HG02885 (cell line): ENCODE data around the gene OR7A10.

ENCODE experiments used
- ATAC-seq: cut with Tn5 transposase; IDR thresholded peaks from one replicate; pipeline ENCODE4 v1.9.1; 2021; ENCODE audit warnings: mild to moderate bottlenecking; ENCODE audit not compliant: unreplicated experiment, poor library complexity

The OR7A10 gene

DNA sequence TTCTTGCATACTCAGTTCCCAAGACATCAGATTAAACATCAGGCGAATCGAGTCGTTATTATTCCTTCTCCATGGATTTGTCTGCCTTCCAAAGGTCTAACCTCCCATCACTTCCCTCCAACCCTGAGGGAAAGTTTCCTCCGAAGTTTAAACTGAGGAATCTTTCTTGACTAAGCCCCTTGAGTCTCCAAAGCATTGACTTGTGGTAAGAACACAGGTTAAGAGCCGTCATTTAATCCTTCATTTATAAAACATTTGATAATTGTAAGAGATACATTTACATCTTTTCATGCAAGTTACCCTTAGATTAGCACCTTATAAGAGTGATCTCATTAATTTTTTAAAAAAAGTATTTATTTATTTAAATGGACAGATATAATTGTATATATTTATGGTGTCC lies at the start of gene OR7A10:
OR7A10 (minus strand) TSS at position 101 of the 400 bp plus-strand sequence. CDS start 7,045 bp downstream, outside the sequence.
- ATAC-seq, result no peak

DNA sequence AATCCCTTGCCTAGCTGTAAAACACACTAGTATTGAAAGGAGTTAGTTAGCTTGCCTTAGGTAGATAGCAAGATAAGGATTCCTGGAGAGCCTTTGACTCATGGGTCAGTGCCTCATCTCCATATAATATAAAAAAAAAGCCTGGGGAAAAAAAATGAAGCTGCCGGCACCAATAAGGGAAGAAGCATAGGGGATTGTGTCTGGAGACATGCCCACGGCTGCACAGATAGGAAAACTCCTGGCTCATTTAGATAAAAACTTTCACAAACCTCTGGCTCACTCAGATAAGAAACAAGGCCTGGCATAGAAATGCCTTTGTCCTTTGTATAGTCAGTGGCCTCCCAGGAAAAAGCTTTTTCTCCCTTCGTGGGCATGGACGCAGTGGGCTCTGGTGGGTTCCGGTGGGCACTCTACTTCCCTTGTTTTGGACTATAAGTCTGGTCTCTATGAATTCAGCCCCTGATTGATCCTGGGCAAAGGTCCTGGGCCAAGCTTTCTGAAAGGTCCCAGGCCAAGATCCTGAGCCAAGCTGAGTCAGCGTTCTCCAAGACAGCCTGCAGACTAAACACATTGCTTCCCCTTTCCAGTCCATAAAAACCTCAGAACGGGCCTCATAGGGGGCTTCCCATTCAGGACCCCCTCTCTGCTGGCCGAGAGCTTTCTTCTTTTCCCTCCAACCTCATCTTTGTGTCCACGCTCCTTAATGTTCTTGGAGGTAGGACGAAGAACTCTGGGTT lies 42.1 kb upstream of the OR7A10 start:
- ATAC-seq, result no peak

DNA sequence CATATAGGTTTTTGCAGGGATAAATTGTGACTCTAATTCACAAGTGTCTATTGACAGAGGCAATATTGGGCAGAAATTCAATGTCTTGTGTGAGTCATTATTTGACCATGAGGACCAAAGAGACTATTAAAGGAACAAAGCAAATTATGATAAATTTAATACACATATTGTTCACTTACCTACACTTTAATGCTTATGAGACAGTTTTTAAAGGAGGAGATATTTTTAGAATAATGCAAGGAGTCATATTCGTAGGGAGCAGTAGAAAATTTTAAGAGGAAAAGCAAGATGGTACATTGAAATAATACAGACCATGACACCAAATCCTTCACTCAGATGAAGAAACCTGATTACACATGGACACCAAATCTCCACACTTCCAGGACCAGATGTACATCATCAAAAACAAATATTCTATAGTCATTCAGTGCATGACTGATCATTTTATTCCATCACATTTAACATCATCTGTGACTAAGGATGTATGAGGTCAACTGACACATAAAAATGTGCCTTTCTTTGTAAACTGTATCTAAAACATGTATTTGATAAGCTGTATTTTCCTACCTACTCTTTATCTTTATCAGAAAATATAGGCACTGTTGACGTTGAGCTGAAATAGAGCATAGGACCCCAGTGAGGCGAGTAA lies 41.4 kb upstream of the OR7A10 start:
- no peak for ATAC-seq

DNA sequence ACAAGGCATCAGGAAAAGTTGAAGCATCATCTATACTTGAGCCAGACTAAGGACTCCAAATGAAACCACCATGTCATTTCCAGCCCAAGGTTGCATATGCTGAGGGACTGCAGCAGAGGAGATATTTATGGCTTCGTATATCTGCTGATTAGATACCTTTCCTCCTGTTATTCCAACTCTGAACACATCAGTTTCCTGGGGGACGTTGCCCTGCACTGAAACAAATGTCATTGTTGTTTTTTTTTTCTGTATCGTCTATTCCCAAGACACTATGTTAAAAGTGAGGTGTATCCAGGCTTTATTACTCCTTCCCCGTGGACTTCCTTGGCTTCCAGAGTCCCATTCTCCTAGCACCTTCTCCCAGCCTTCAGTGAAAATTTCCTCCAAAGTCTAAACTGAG lies 37.3 kb upstream of the OR7A10 start, which contains the start of gene OR7A17:
OR7A17 (minus strand) TSS at position 101 of the 400 bp plus-strand sequence. CDS start 4,777 bp downstream, outside the sequence.
- ATAC-seq, result no peak

DNA sequence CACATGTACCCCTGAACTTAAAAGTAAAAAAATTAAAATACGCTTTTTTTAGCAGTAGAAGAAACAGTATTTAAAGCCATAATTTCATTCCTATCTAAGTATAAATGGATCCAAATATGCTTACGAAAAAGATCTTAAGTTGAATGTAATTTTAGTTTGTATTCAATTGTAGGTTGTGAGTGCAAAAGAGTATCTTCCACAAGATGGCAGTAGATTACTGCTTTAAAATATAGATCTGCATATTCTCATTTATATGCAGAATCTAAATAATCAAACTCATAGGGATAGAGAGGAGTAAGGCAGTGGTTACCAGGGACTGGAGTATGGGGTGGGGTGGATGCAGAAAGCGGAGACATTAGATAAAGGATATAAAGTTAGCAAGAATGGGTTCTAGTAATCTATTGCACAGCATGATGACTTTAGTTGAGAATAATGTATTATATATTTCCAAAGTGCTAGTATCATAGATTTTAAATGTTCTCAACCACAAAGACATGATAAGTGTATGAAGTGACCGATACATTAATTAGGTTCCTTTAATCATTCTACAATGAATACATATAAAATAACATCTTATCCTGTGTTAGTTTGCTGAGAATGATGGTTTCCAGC lies 23.0 kb upstream of the OR7A10 start:
- ATAC-seq, result no peak

DNA sequence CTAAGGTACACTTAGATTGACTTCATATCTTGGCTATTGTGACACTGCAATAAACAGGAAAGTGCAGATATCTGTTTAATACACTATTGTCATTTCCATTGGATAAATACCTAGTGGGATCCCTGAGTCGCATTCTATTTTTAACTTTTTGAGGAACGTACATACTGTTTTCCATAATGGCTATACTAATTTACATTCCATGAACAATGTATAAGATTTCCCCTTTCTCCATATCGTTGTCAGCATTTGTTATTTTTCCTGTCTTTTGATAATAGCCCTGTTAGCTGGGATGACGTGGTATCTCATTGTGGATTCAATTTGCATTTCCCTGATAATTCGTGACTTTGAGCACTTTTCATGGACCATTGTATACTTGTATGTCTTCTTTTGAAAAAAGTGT lies 19.8 kb upstream of the OR7A10 start:
- no peak for ATAC-seq

DNA sequence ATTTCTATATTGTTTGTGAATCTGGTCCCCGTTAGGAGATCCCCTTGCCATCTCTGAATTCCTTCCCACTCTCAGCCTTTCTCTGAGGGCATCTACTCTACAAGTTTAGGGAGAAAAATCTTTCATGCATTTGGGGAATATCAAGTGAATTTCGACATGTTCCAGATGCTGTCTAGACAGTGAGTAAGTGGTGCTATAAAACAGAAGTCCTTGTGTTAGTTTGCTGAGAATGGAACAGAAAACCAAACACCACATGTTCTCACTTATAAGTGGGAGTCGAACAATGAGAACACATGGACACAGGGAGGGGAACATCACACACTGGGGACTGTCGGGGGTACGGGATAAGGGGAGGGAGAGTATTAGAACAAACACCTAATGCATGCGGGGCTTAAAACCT lies 5.1 kb downstream of the OR7A10 start:
- ATAC-seq, result no peak

DNA sequence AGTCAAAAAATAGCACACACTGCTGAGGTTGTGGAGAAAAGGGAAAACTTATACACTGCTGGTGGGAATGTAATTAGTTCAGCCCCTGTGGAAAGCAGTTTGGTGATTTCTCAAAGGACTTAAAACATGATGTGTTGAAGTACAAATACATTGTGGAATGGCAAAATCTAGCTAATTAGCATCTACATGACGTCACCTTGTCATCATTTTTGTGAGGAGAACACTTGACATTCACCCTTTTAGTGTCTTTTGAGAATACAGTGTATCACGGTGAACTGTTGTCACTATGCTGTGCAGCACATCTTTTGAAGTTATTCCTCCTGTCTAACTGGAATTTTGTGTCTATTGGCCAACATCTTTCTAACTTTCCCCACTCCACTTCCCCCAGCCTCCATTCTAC lies 5.6 kb downstream of the OR7A10 start:
- no peak for ATAC-seq

DNA sequence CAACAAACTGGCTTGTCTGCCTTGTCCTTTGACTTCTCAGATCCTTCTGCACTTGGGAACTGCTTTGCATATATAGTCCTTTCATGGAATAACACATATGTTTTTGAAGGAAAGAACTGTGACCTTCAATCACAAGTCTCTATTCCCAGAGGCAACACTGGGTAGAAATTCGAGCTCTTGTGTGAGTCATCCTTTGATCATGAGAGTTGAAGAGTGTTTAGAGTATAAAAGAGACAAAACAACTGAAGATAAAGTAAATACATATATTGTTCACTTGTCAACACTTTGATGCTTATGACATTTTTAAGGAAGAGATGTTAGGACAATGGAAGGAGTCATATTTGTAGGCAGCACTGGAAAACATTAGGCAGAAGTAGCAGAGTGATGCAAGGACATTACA lies 8.5 kb downstream of the OR7A10 start:
- ATAC-seq, result no peak

DNA sequence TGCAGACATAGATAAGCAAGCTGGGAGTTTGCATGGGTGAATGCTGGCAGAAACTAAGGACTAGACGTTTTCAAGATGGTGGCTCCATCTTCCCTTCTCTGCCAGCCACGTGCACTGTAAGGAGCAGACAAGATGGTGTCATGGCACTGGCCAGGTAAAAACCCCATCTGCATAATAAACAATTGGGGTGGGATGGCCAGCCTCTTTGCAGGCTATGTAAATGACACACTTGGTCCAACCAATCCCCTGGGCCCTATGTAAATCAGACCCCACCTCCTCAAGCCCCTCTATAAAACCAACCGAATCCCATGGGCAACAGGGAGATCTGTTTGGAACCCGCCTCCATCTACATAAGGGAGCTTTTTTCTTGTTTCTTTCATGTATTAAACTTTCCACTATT lies 11.3 kb downstream of the OR7A10 start:
- no peak for ATAC-seq

DNA sequence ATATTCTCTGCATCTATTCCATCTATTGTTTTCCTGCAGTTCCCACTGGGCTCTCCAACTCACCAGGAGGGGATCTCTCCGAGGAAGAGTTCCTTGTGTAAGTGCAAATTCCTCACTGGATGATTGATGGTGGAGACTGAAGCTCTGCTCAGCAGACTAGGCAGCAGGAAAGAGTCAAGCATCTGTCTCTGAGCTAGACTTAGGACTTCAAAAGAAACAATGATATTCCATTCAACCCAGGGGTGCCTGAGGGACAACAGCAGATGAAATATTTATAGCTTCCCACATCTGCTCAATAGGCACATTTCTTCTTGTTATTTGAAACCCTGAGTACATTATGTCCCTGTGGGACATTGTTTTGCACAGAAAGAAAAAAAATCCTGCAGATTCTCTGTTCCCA lies 13.7 kb downstream of the OR7A10 start, which contains the start of the genes OR7A5 and OR7C1:
OR7A5 (minus strand) TSS at position 175 of the 400 bp plus-strand sequence. CDS start 6,944 bp downstream, outside the sequence.
OR7C1 (minus strand) TSS at position 175 of the 400 bp plus-strand sequence. CDS start 35,049 bp downstream, outside the sequence.
- no peak for ATAC-seq

DNA sequence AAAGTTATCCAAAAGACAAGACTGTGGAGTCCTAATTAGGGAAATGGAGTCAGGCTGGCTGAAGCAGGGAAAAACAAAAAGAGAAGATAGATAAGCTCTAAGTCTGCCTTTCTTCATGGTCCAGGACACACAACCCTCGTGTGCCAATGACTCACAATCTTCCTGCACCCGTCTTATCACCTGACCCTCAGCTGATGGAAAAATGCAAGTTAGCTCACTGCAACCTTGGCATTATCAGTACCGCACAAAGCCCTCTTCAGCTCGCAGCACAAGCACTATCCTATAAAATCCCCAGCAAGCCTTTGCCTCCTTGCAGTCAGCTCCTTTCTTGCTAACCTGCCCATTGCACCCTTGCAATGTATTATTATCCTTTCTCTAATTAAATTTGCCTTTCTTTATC lies 18.0 kb downstream of the OR7A10 start:
- ATAC-seq, result no peak

DNA sequence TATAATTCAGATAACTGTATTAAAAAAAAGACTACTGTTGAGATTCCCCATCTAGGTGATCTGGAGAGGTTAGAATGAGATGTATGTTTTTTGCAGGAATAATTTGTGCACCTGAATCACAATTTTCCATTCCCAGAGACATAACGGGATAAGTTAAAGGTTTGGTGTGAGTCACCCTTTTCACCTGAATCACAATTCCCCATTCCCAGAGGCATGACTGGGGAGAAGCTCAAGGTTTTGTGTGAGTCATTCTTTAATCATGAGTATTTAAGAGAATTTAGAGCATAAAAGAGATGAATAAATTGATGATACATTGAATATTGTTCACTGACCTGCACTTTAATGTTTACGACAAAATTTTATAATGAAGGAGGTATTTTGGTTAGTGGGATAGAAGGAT lies 22.7 kb downstream of the OR7A10 start:
- no peak for ATAC-seq

DNA sequence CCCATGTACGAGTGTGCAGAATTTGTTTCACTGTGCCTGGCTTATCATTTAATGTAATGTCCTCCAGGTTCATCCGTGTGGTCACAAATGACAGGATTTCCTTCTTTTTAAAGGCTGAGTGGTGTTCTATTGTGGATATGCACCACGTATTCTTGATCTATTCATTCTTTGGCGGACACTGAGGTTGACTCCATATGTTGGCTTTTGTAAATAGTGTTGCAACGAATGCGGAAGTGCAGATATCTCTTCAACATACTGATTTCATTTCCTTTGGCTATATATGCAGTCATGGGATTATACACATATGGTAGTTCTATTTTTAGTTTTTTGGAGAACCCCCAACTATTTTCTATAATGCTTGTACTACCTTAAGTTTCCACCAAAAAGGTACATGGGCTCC lies 26.8 kb downstream of the OR7A10 start:
- ATAC-seq, result no peak

DNA sequence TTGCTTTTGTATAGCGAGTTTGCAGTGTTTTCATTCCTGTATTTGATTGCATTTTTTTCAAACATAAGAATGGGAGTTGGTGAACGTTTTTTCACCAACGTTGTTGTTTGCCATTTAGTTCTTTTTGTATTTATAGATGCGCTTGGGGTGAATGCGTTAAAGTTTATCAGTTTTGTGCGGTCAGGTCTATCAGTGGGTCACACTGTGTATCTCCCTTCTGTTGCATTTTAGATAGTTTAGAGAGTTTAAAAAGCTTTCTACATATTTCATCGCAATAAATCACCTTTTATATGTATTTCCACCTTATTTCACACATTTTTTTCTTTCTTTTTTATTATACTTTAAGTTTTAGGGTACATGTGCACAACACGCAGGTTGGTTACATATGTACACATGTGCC lies 30.1 kb downstream of the OR7A10 start:
- no peak for ATAC-seq

DNA sequence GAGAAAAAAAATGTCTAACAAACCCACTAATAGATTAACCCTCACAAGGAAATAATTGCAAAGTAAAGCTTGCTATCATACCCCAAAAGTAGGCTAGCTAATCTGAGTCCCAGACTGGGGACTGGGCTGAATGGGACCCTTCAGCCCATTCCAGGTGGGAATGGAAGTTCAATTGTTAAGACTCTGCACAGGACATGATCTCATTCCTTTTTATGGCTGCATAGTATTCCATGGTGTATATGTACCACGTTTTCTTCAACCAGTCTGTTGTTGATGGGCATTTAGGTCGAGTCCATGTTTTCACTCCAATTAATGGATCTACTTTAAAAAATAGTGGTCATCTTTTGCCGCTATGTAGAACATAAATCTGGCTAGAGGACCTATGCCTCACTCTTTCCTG lies 31.7 kb downstream of the OR7A10 start:
- ATAC-seq, result no peak

DNA sequence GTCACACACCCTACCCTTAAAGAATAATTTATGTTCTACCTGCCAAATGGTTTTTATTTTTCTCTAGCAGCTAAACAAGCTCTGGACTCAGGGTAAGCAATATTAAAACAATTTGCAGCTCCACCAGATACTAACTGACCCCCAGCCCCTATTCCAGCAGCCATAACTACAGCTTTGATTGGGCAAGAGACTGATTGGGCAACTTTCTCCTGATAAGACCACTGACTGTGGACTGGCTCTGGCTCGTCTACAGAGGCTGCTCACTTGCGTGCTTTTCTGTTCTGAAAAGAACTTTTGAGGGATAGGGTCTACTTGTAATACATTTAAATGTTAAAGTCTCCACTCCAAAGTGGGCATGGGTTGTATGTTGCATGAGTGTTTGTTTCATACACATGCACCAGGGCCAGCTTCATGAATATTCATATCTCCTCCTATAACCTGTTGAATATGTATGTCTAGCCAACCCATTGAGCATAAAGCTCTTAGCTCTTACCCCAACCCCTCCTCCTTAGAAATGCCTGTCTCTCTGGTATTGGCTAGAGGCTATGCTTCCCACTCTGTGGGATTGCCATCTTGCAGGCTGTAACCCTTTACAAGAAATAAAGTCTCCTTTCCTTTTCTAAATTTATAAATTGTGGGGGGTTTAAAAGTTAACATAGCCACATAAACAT lies 33.6 kb downstream of the OR7A10 start:
- ATAC-seq, result no peak

DNA sequence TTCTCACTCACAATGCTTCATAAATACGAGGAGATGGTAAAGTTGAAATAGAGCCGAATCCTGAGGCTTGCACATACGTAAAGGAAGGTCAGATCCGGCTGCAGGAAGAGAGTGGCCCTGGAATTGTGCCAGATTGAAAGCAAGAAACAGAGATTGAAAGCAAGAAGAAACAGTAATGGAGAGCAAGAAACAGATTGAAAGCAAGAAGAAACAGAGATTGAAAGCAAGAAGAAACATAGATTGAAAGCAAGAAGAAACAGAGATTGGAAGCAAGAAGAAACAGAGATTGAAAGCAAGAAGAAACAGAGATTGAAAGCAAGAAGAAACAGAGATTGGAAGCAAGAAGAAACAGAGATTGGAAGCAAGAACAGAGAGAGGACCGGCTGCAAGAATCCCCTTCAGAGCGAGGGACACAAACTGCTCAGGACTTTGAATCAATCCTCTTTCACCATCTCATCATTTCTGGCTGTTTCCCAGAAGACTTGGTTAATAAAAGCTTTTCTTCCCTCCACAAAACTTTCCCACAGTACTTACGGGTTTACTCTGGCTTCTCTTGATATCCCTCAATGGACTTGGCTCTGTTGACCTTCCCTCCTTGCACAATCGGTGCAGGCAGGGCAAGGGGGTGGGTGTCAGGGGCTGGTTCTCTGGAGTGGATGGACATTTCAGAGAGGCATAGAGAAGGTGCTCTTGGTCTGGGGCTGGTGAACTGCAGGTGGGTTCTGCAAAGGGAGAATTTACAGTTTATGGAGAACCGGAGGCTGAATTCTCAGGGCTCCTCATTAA lies 39.3 kb downstream of the OR7A10 start:
- no peak for ATAC-seq

DNA sequence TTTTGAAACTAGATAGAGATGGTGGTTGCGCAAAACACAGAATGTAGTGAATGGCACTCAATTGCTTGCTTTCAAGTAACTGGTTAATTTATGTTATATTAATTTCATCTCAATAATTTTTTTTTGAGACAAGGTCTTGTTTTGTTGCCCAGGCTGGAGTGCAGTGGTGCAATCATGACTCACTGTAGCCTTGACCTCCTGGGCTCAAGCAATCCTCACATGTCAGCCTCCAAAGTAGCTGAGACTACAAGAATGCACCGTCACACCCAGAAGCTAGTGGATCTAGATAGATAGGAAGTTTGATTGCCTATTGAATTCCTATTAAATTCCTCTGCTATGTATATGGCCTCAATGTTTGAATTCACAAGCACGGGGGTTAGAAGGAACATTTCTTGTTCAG lies 44.0 kb downstream of the OR7A10 start:
- no peak for ATAC-seq

DNA sequence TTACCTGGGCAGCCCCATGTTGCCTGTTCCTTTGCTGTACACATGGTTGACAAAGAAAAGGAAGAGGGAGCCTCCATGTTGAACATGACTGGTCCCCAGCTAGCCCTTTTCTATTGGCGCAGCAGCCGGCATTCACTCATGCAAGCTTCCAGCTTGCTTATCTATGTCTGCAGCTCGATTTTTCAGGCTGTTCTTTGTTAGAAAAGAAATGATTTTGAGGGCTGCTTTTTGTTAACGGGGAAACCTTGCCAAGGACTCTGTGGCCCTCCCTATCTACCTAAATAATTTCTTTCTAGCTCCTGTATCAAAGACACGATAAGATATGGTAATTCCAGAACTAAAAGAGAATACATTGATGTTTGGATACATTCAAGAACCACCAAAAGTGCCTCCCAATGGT lies 50.0 kb downstream of the OR7A10 start:
- no peak for ATAC-seq
